SK-N-SH (cell line): Measurements from ENCODE around the gene FAM162B. TPM values are rescaled to one million over a fixed set of nuclear protein-coding genes. Genes with fewer than 3 reads are reported as not detected.
"Not testable (repeated sequence)": the region's sequence is repeated elsewhere in the genome, so short reads cannot be mapped to it uniquely, and the experiment has no call there.

ENCODE experiments used
- CTCF ChIA-PET: fragments of 300-600, 350-600 bp; formaldehyde crosslinking; extraction: SDS; loops from one replicate; lab custom pipeline; 2021; lab: Yijun Ruan, JAX
- POLR2A ChIA-PET: fragments of 350-600 bp; sonication (Branson Sonifier 250); formaldehyde crosslinking; extraction: SDS; loops from one replicate; lab custom pipeline; 2020; ENCODE audit warnings: antibody characterized with exemption, inconsistent platforms; lab: Yijun Ruan, JAX
- DNase-seq: peaks from one replicate; pipeline ENCODE4 v3.0.0; 2012
- H2AFZ ChIP-seq: fragments of 200-600 bp; sonication (generic); 2 replicates; pipeline ENCODE4 v1.8.1; 2016; ENCODE audit warnings: antibody characterized with exemption, mild to moderate bottlenecking, low read depth
- H3F3A ChIP-seq: fragments of 200-600 bp; sonication (generic); replicated peaks from 2 replicates; pipeline ENCODE3; 2016; ENCODE audit warnings: antibody characterized with exemption, mild to moderate bottlenecking; ENCODE audit not compliant: insufficient read depth
- H3K27ac ChIP-seq, 2 experiments: fragments of 200-500 bp in 1 of 2; fragments of 200-600 bp in 1 of 2; sonication (Bioruptor generic) in 1 of 2; sonication (generic), shearing (Covaris generic) in 1 of 2; 2 replicates each; pipeline versions ENCODE4 v1.5.1 to v1.6.1; 2014 to 2016; ENCODE audit warnings: low read depth in 2 of 2, inconsistent platforms in 1 of 2, low read length in 1 of 2, mild to moderate bottlenecking in 1 of 2, mixed read lengths in 1 of 2
- H3K27me3 ChIP-seq: fragments of 200-600 bp; sonication (generic), shearing (Covaris generic); 2 replicates; pipeline ENCODE4 v1.6.1; 2016; ENCODE audit warnings: mixed run types; ENCODE audit not compliant: insufficient read depth
- H3K36me3 ChIP-seq, 2 experiments: fragments of 200-500 bp in 1 of 2; fragments of 200-600 bp in 1 of 2; sonication (Bioruptor generic) in 1 of 2; sonication (generic) in 1 of 2; replicated peaks in 1 of 2; 2 replicates each; pipeline versions ENCODE3 to v1.5.1; 2014 to 2016; ENCODE audit warnings: low read length in 1 of 2, mild to moderate bottlenecking in 1 of 2; ENCODE audit not compliant: insufficient read depth in 2 of 2, control insufficient read depth in 1 of 2
- H3K4me1 ChIP-seq, 2 experiments: fragments of 200-500 bp in 1 of 2; fragments of 200-600 bp in 1 of 2; sonication (Bioruptor generic) in 1 of 2; sonication (generic), shearing (Covaris generic) in 1 of 2; 2 replicates each; pipeline versions ENCODE4 v1.5.1 to v1.6.1; 2014 to 2016; ENCODE audit warnings: low read depth in 1 of 2, low read length in 1 of 2, mixed run types in 1 of 2; ENCODE audit not compliant: insufficient read depth in 2 of 2, control insufficient read depth in 1 of 2
- H3K4me2 ChIP-seq: fragments of 200-600 bp; sonication (generic), shearing (Covaris generic); 2 replicates; pipeline ENCODE4 v1.6.1; 2017; ENCODE audit warnings: mixed run types
- H3K4me3 ChIP-seq, 2 experiments: fragments of 200-500 bp in 1 of 2; fragments of 200-600 bp in 1 of 2; sonication (Bioruptor generic) in 1 of 2; sonication (generic), shearing (Covaris generic) in 1 of 2; 2 replicates each; pipeline versions ENCODE4 v1.5.1 to v1.8.1; 2014 to 2016; ENCODE audit warnings: low read depth in 2 of 2, inconsistent platforms in 1 of 2, low read length in 1 of 2, mild to moderate bottlenecking in 1 of 2, mixed read lengths in 1 of 2, moderate library complexity in 1 of 2
- H3K79me2 ChIP-seq: fragments of 200-600 bp; sonication (generic); 2 replicates; pipeline ENCODE4 v1.8.1; 2017; ENCODE audit warnings: mild to moderate bottlenecking; ENCODE audit not compliant: insufficient read depth
- H3K9ac ChIP-seq: fragments of 200-600 bp; sonication (generic); 2 replicates; pipeline ENCODE4 v1.6.1; 2017; ENCODE audit warnings: mixed run types
- H3K9me2 ChIP-seq: fragments of 200-600 bp; sonication (generic); 2 replicates; pipeline ENCODE4 v1.6.1; 2017; ENCODE audit warnings: mixed run types
- H3K9me3 ChIP-seq: fragments of 200-600 bp; sonication (generic); 2 replicates; pipeline ENCODE4 v1.6.1; 2017; ENCODE audit warnings: mixed run types, mild to moderate bottlenecking, moderate library complexity
- H4K20me1 ChIP-seq: fragments of 200-600 bp; sonication (generic); 2 replicates; pipeline ENCODE4 v1.6.1; 2017; ENCODE audit warnings: mild to moderate bottlenecking, mixed run types; ENCODE audit not compliant: insufficient read depth
- EZH2phosphoT487 ChIP-seq: fragments of 200-600 bp; sonication (generic); IDR thresholded peaks from 2 replicates; pipeline ENCODE4 v1.6.1; 2017; ENCODE audit warnings: low read depth, mixed run types, mild to moderate bottlenecking, antibody characterized with exemption, moderate library complexity, borderline replicate concordance
- FOXM1 ChIP-seq: IDR thresholded peaks from 2 replicates; pipeline ENCODE4 v1.4.0; 2012; ENCODE audit warnings: low read depth, mild to moderate bottlenecking
- MXI1 ChIP-seq: IDR thresholded peaks from 2 replicates; pipeline ENCODE4 v1.6.1; 2012; ENCODE audit warnings: mild to moderate bottlenecking, low read depth, low read length, improper control_type of control experiment
- POLR2AphosphoS5 ChIP-seq: IDR thresholded peaks from 2 replicates; pipeline ENCODE4 v1.6.1; 2012; ENCODE audit warnings: low read depth, low read length
- RFX5 ChIP-seq: IDR thresholded peaks from 2 replicates; pipeline ENCODE4 v1.6.1; 2012; ENCODE audit warnings: mild to moderate bottlenecking, improper control_type of control experiment, low read length
- TCF12 ChIP-seq: IDR thresholded peaks from 2 replicates; pipeline ENCODE4 v1.4.0; 2012
- WGBS: methylation state at CpG from one replicate; pipeline ENCODE4 v1.1.6; 2017; ENCODE audit warnings: low lambda C conversion rate; 5-methylcytosine and 5-hydroxymethylcytosine counted together
- polyA plus RNA-seq, 3 experiments: library from polyadenylated mRNA; depleted of rRNA; stranded (reverse); fragments of >200 nt; gene quantifications; 2 replicates each; pipeline ENCODE4 v1.2.3, GENCODE V29; 2012
- TF ChIP-seq, protein P1 (sequence below): fragments of 150-350 bp; IDR thresholded peaks from 2 replicates; pipeline ENCODE4 v1.6.1; 2017; ENCODE audit warnings: antibody characterized with exemption, low read length, low read depth, borderline replicate concordance

The FAM162B gene
- polyA plus RNA-seq, 1 of the 3 experiments (the other 2 are of a cell fraction): not detected

- Histone ChIP-seq H3K9me2 (no peaks in the 10 kb centered on the region), H3K9ac (no peak overlapping the region), H3K9me3 (peaks cover 4% of the 10 kb centered on the region; the same call in 1 of the 2 replicates), H4K20me1 (no peaks in the 10 kb centered on the region), H3K79me2 (no peaks in the 10 kb centered on the region), H3K27ac (no peak overlapping the region), H3K27me3 (no peaks in the 10 kb centered on the region), H3F3A (no peaks in the 10 kb centered on the region), H3K4me1 (no peaks in the 10 kb centered on the region), H3K36me3 (peaks cover 39 to 72% of the 10 kb centered on the region in 2 experiments), H3K4me2 (no peak overlapping the region), H3K4me3 (no peak overlapping the region), H2AFZ (no peak overlapping the region)
- ChIA-PET CTCF (interaction anchor here (1.1 kb wide), 1 partner anchor 8 kb away, joined by 3 read pairs; no protein-coding TSS in a partner anchor), POLR2A (no interaction called here)
- DNase-seq: no peak
- WGBS: 80% methylated on average over 1 of the region's 1 CpG
- TF ChIP-seq RFX5 (no peak), TCF12 (no peak)
- TF ChIP-seq, protein P1, sequence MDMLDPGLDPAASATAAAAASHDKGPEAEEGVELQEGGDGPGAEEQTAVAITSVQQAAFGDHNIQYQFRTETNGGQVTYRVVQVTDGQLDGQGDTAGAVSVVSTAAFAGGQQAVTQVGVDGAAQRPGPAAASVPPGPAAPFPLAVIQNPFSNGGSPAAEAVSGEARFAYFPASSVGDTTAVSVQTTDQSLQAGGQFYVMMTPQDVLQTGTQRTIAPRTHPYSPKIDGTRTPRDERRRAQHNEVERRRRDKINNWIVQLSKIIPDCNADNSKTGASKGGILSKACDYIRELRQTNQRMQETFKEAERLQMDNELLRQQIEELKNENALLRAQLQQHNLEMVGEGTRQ: no peak
These were observed 51.2 kb downstream of the FAM162B start for GRCh38 chr6:116714296-116714695.

- CTCF ChIA-PET: interaction anchor here (0.7 kb wide), 1 partner anchor 14 kb away, joined by 3 read pairs; no protein-coding TSS in a partner anchor
- Histone ChIP-seq H3K36me3 (peaks cover 31 to 38% of the 10 kb centered on the region in 2 experiments), H3K4me2 (no peak overlapping the region), H3K79me2 (no peaks in the 10 kb centered on the region), H3K9me3 (no peaks in the 10 kb centered on the region), H3K9ac (no peak overlapping the region), H3K4me1 (no peaks in the 10 kb centered on the region), H4K20me1 (no peaks in the 10 kb centered on the region), H2AFZ (no peak overlapping the region), H3K9me2 (no peaks in the 10 kb centered on the region), H3K4me3 (no peak overlapping the region), H3F3A (no peaks in the 10 kb centered on the region), H3K27me3 (no peaks in the 10 kb centered on the region), H3K27ac (no peak overlapping the region)
- POLR2A ChIA-PET: no interaction called here
- DNase-seq: no peak
- WGBS: 41% methylated on average over 1 of the region's 1 CpG
- TF ChIP-seq EZH2phosphoT487 (no peak), TCF12 (no peak), MXI1 (no peak), POLR2AphosphoS5 (no peak), FOXM1 (no peak)
- TF ChIP-seq, all 33 proteins: peak for 0
These were observed 59.6 kb downstream of the FAM162B start for GRCh38 chr6:116705917-116706316.

DNA sequence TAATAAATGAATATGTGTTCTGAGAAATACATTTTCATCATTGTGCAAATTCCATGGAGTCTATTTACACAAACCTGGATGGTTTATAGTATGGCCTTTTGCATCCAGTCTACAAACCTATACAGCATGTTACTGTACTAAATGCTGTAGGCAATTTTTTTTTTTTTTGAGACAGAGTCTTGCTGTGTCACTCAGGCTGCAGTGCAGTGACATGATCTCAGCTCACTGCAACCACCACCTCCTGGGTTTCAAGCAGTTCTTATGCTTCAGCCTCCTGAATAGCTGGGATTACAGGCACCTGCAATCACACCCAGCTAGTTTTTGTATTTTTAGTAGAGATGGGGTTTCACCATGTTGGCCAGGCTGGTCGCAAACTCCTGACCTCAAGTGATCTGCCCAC is 61.6 kb downstream of the FAM162B start:
- H3K4me3 ChIP-seq, H3K27me3 ChIP-seq, H3K79me2 ChIP-seq, H3K9ac ChIP-seq, H3K4me2 ChIP-seq, H3K9me3 ChIP-seq, DNase-seq, CTCF ChIA-PET, H3K4me1 ChIP-seq, H2AFZ ChIP-seq, H3F3A ChIP-seq, H4K20me1 ChIP-seq, H3K27ac ChIP-seq, POLR2A ChIA-PET, H3K9me2 ChIP-seq: not testable (repeated sequence)
- peaks cover 43 to 46% of the 10 kb centered on the region in 2 experiments for H3K36me3 ChIP-seq
- WGBS: 100% methylated on average over 1 of the region's 1 CpG

Other genes with a start within 250 kb of the FAM162B start
- gene TRAPPC3L, start 220.0 kb downstream of the FAM162B start, polyA plus RNA-seq (2012; rRNA removed): 0.03 and 0.11 TPM in 2 replicates
- not detected in 2 replicates for gene CALHM4, start 212.0 kb downstream of the FAM162B start, polyA plus RNA-seq (2012; rRNA removed)
- 17.7 and 18.8 TPM in 2 replicates for gene RWDD1, start 194.2 kb downstream of the FAM162B start, polyA plus RNA-seq (2012; rRNA removed)
- gene RSPH4A, start 149.2 kb downstream of the FAM162B start, polyA plus RNA-seq (2012; rRNA removed): 0.30 and 0.37 TPM in 2 replicates
- 5.5 and 7.1 TPM in 2 replicates for gene ZUP1, start 97.0 kb downstream of the FAM162B start, polyA plus RNA-seq (2012; rRNA removed)
- gene KPNA5, start 84.5 kb downstream of the FAM162B start, polyA plus RNA-seq (2012; rRNA removed): 1.9 and 2.3 TPM in 2 replicates
- gene GPRC6A, start 63.4 kb upstream of the FAM162B start, polyA plus RNA-seq (2012; rRNA removed): not detected in 2 replicates
- not detected in 2 replicates for gene RFX6, start 111.5 kb upstream of the FAM162B start, polyA plus RNA-seq (2012; rRNA removed)